ENCODE measurements around the gene OPN5.

OPN5 gene

GRCh38 chr6:47859175-47859574, 77.3 kb downstream of the OPN5 start:
- no peak for DNase-seq (ENCODE audit: low read depth, low spot score)

GRCh38 chr6:47862731-47863130, 80.9 kb downstream of the OPN5 start:
- DNase-seq (ENCODE audit: low read depth, low spot score), result no peak

GRCh38 chr6:47865206-47865605, 83.4 kb downstream of the OPN5 start:
- DNase-seq (ENCODE audit: low read depth, low spot score), result no peak

DNA sequence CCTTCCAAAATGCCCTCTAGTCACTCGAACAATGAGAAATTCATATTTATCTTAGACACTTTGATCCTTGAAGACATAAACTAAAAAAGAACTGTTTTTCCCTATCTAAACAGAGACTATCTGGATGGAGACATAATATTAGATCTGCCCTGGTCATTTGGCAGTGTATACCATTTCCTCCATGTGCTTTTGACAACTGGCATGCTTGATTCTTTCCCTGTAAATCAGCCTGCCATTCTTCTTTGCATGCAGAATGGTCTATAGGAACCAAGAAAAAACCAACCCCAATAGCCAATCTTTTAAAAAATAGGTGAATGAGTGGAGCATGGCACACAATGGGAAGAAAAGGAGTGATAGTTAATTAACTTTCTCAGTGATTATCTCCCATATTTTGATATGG, 93.8 kb downstream of the OPN5 start:
- no peak for DNase-seq (ENCODE audit: low read depth, low spot score)
